ENCODE data around the gene CDKN2D. TPM values are rescaled to one million over a fixed set of nuclear protein-coding genes. Genes with fewer than 3 reads are reported as not detected.

Gene CDKN2D
- 3.6 and 11.1 TPM in 2 replicates for total RNA-seq

DNA sequence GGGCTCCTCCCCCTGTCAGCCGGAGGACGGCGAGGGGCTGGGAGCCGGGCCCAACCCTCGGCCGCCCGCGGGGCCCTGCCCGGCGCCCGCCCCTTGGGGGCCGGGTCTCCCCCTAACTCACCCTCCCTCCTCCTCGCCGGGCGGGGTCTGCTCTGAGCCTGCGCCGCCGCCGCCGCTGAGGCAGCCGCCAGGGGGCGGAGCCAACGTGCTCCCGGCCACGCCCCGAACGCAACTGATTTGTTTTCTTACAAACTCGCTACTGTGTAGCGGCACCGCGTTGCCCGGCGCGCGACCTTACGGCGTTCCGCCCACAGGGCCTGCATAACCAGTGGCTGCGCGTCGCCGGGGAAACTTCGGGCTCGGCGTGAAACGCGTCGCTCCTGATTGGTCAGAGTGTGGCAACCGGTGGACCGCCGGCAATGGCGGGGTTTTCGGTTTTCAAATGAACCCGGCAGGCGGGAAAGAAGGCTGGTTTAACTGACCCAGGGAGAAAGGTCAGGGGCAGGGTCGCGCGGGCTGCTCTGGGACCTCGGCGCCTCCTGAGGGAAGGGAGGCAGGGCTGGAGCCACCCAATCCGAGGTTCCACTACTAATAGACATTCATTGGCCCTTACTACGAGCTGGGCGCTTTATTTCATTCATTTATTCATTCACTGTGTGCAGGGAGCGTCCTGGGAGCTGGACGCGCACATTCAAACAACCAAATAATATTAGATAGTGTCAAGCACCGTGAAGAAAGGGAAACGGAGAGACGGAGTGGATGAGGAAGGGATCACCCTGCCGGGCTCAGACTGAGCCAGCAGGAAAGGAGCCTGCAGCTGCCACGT is at the start of gene CDKN2D:
Gene CDKN2D (minus strand): TSS at position 154 of the 826 bp plus-strand sequence. CDS start 326 bp downstream, outside the sequence.

DNA sequence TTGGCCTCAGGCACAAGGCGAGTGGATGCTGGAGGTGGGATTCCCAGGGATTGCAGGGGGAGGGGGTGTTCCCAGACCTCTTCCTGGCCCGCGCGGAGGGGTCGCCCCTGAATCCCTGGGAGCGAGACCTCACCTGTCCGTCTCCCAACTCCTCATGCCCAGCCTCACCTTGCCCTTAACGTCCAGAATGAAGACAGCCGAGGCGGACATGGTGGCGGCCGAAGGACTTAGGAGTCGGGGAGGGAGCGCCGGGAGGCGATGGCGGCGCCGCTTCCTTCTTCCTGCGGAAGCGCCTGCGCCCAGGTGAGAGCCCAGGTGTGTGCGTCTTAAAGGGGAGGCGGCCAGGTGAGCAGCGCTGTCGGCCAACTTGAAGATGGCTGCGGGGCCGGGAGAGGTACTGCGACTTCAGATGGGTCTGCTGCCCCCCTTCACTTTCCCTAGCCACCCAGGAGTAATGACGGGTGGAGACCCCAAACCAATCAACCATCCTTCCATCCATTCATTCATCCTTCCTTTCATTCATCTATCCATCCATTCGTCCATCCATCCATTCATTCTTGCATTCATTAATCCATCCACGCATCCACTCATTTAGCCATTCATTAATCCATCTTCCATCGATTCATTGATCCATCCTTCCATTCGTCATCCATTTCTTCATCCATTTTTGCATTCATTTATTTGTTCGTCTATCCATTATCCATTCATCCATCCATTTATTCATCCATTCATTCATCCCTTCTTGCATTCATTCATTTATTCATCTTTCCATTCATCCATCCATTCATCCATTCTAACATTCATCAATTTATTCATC is 18.5 kb upstream of the CDKN2D start, which contains the start of gene AP1M2:
Gene AP1M2 (minus strand): TSS at position 291 of the 817 bp plus-strand sequence. CDS start 81 bp downstream, at position 210.

DNA sequence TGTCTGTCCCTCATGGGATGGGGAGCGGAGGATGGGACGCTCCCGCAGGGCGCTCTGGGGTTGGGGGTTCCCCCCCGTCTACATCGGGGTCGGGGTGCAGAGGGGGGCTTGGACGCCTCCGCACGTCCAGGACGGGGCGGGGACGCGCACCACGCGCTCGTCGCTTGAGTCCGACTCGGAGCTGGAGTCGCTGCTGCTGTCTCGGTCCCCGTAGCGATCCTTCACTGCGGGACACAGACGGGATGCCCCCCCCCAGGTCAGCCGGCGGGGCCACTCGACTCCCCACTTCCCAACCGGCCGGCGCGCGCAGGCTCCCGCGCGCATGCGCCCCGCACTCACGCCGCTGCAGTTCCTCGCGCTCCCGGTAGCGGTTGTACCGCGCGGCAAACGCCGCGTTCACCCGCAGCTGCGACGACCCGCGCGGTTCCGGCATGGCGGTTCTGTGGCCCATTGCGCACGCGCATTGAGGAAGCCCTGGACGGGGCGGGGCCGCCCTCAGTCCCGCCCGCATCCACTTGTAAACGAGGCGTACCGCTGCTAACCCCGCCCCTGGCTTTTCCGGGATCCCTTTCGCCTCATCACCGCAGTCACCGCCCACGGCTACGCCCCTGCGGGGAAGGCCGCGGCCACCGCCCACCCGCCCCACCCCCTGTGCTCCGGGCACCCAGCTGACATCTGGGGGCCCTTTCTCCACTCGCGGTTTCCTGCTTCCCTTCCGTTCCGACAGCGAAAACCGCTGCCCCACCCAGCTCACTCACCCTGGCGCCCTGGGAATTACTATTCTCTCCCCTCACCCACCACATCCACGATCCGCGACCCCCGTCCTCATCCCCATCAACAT is 3.0 kb downstream of the CDKN2D start, which contains the start of gene KRI1:
Gene KRI1 (minus strand): TSS at position 444 of the 841 bp plus-strand sequence. CDS start 11 bp downstream, at position 433.

DNA sequence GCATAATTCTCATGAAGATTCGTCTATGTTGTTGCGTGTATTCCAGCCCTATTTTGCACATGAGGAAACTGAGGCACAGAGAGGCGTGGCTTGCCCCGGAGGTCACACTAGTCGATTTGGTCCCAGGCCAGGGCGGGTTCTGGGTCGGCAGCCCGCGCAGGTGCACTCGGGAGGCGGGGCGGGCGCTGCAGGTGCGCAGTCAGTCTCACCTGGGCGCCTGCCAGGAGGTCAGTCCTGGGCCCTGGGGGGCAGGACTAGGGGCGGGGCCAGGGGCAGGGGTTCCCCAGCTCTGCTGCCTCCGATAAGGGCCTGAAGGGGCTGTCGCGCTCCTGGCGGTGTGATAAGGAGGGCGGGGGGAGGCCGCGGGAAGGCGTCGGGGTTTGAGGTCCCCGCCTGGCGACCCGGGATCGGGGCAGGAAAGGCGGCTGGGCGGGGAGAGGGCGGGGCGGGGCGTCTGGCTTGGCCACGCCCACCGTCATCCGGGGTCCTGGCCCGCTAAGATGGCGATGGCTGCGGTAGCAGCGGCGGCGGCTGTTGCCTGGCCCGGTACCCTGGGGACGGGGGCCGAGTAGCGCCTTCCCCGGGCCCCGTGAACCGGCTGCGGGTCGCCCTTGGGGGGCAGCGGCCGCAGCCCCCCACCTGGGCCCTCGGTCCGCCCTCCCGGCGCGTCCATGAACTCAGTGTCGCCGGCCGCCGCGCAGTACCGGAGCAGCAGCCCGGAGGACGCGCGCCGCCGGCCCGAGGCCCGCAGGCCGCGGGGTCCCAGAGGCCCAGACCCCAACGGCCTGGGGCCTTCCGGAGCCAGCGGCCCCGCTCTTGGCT is 25.1 kb downstream of the CDKN2D start, which contains the start of gene ATG4D:
Gene ATG4D (plus strand): TSS at position 485 of the 822 bp plus-strand sequence. CDS start 187 bp downstream, at position 672.

DNA sequence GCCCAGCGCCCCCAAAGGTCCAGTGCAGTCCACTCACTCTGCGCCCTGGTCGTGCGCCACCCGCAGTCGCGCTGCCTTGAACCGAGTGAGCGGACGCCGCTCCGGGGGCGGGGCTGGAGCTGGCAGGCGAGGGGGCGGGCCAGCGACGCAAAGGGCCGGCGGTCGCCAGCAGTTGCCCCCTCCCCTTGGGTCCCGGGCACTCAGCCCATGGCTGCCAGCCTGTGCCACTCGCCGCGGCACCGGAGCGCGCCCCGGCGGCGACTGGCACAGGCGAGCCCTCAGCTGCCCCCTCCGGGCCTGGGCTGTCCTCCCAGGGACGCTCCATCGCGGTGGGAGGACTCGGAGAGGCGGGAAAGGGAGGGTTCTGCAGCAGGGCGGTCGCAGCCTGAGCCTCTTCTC is 51.4 kb downstream of the CDKN2D start, which contains the start of gene S1PR5:
Gene S1PR5 (minus strand): TSS at position 87 of the 399 bp plus-strand sequence. CDS start 2,436 bp downstream, outside the sequence.

Other genes with a start within 250 kb of the CDKN2D start
- 4.8 and 6.1 TPM in 2 replicates for gene RAVER1, start 235.4 kb downstream of the CDKN2D start, total RNA-seq
- gene ICAM3, start 229.4 kb downstream of the CDKN2D start, total RNA-seq, result 8.2 and 8.4 TPM in 2 replicates
- 55.4 and 56.3 TPM in 2 replicates for gene TYK2, start 188.4 kb downstream of the CDKN2D start, total RNA-seq
- 240 and 243 TPM in 2 replicates for gene CDC37, start 165.4 kb downstream of the CDKN2D start, total RNA-seq
- gene PDE4A, start 148.4 kb downstream of the CDKN2D start, total RNA-seq, result 1.8 and 2.2 TPM in 2 replicates
- 78.4 and 78.9 TPM in 2 replicates for gene KEAP1, start 65.6 kb downstream of the CDKN2D start, total RNA-seq
- 0.11 TPM in 1 of 2 replicates, not detected in the other for gene S1PR5, start 51.5 kb downstream of the CDKN2D start, total RNA-seq
- gene ATG4D, start 25.1 kb downstream of the CDKN2D start, total RNA-seq, result 5.9 and 6.0 TPM in 2 replicates
- 5.7 and 8.4 TPM in 2 replicates for gene KRI1, start 3.0 kb downstream of the CDKN2D start, total RNA-seq
- gene AP1M2, start 18.3 kb upstream of the CDKN2D start, total RNA-seq, result under 0.01 TPM in 1 of 2 replicates, not detected in the other
- 61.0 and 69.5 TPM in 2 replicates for gene SLC44A2, start 56.6 kb upstream of the CDKN2D start, total RNA-seq
- 73.7 and 99.6 TPM in 2 replicates for gene ILF3, start 85.4 kb upstream of the CDKN2D start, total RNA-seq
- 15.7 and 23.8 TPM in 2 replicates for gene QTRT1, start 132.5 kb upstream of the CDKN2D start, total RNA-seq
- 87.8 and 88.8 TPM in 2 replicates for gene DNM2, start 149.1 kb upstream of the CDKN2D start, total RNA-seq